ENCODE measurements around the gene PAK1IP1.
"Not testable (repeated sequence)": the region's sequence is repeated elsewhere in the genome, so short reads cannot be mapped to it uniquely, and the experiment has no call there.

Gene PAK1IP1

GRCh38 chr6:10746915-10747250, 52.1 kb downstream of the PAK1IP1 start:
- DNase-seq: no peak

GRCh38 chr6:10747251-10747972, 52.6 kb downstream of the PAK1IP1 start, which contains the start of gene TMEM14B:
Gene TMEM14B (plus strand): TSS chr6:10747805. CDS start chr6:10749246, 1,441 bp downstream.
- DNase-seq: peak; percentile 98 to 99

GRCh38 chr6:10749734-10750133, 55.0 kb downstream of the PAK1IP1 start:
- no peak for DNase-seq

GRCh38 chr6:10750568-10750967, 55.8 kb downstream of the PAK1IP1 start:
- not testable (repeated sequence) for DNase-seq

- DNase-seq: peak; percentile 2 to 36
Observed at GRCh38 chr6:10751757-10752156, 57.0 kb downstream of the PAK1IP1 start.

GRCh38 chr6:10756085-10756484, 61.3 kb downstream of the PAK1IP1 start:
- DNase-seq: no peak

All from CD4-positive, alpha-beta T cell treated with Interferon alpha-2 for 1 hour (primary cell).